Testis (tissue), 3 donors: ENCODE results near the gene SOX8. TPM values are rescaled to one million over a fixed set of nuclear protein-coding genes. Genes with fewer than 3 reads are reported as not detected.

ENCODE experiments used
- DNase-seq: peaks from one replicate; pipeline ENCODE4 v3.0.0-alpha.2; 2019
- H3K27ac ChIP-seq, 2 donors: fragments of 200-600 bp; sonication (generic); one replicate each; pipeline ENCODE4 v1.5.1; 2019
- H3K27me3 ChIP-seq: fragments of 200-600 bp; sonication (generic); one replicate; pipeline ENCODE4 v1.5.1; 2019
- H3K36me3 ChIP-seq: fragments of 200-600 bp; sonication (generic); one replicate; pipeline ENCODE4 v1.5.1; 2017; ENCODE audit warnings: low read depth; ENCODE audit errors: missing control alignments
- H3K4me1 ChIP-seq: fragments of 200-600 bp; sonication (generic); one replicate; pipeline ENCODE4 v1.5.1; 2019
- H3K4me3 ChIP-seq, 2 donors: fragments of 200-600 bp; sonication (generic); one replicate each; pipeline ENCODE4 v1.5.1; 2017 to 2019
- H3K9me3 ChIP-seq: fragments of 200-600 bp; sonication (generic); one replicate; pipeline ENCODE4 v1.5.1; 2017
- CTCF ChIP-seq, 3 experiments: fragments of 450-650 bp in 2 of 3; fragments of 200-600 bp in 1 of 3; sonication (generic) in 1 of 3; IDR thresholded peaks; one replicate each; pipeline ENCODE4 v1.5.1; 2016 to 2019; ENCODE audit warnings: antibody characterized with exemption in 3 of 3, mild to moderate bottlenecking in 2 of 3, moderate library complexity in 1 of 3
- POLR2A ChIP-seq: fragments of 450-650 bp; IDR thresholded peaks from one replicate; pipeline ENCODE4 v1.6.1; 2017; ENCODE audit warnings: antibody characterized with exemption, mild to moderate bottlenecking, moderate library complexity
- WGBS, 2 donors: methylation state at CpG; one replicate each; pipeline ENCODE4 v1.1.5; 2018; 5-methylcytosine and 5-hydroxymethylcytosine counted together
- intact Hi-C: fragments of 100-400 bp; cut with DNase I; formaldehyde crosslinking; loops from one replicate; pipeline ENCODE4 v1.15.1; 2023; ENCODE audit warnings: low total_unique reads
- polyA plus RNA-seq: library from polyadenylated mRNA; stranded (reverse); fragments of 350-450 nt; fragmentation: Illumina TruSeq; extraction: RNeasy Lipid Tissue Mini Kit (QIAGEN cat#74804); gene quantifications from one replicate; pipeline ENCODE4 v1.2.3, GENCODE V29; 2014; ENCODE audit warnings: low read depth, low replicate concordance; ENCODE audit not compliant: insufficient read depth
- total RNA-seq, 2 donors: library from RNA; depleted of rRNA; stranded (reverse); fragments of >200 nt; gene quantifications; one replicate each; pipeline ENCODE4 v1.2.3, GENCODE V29; 2016

SOX8 gene
- total and polyA plus RNA-seq, 3 donors from 2014 or later = 4.3 to 19.6 (median 11.2) TPM

- 63 to 67% methylated on average over 29 to 35 of the region's 35 CpGs for WGBS, 2 donors
- intact Hi-C loops = no loop called here
- H3K36me3 ChIP-seq = no peaks in the 10 kb centered on the region
- no peak overlapping the region for H3K27ac ChIP-seq
- no peak for TF ChIP-seq POLR2A
- no peaks in the 10 kb centered on the region for H3K27me3 ChIP-seq
- no peaks in the 10 kb centered on the region for H3K9me3 ChIP-seq
- no peak for DNase-seq
- H3K4me3 ChIP-seq = no peak overlapping the region
- peaks cover 4% of the 10 kb centered on the region for H3K4me1 ChIP-seq
Measured at GRCh38 chr16:1026057-1026783, 44.6 kb downstream of the SOX8 start.

DNA sequence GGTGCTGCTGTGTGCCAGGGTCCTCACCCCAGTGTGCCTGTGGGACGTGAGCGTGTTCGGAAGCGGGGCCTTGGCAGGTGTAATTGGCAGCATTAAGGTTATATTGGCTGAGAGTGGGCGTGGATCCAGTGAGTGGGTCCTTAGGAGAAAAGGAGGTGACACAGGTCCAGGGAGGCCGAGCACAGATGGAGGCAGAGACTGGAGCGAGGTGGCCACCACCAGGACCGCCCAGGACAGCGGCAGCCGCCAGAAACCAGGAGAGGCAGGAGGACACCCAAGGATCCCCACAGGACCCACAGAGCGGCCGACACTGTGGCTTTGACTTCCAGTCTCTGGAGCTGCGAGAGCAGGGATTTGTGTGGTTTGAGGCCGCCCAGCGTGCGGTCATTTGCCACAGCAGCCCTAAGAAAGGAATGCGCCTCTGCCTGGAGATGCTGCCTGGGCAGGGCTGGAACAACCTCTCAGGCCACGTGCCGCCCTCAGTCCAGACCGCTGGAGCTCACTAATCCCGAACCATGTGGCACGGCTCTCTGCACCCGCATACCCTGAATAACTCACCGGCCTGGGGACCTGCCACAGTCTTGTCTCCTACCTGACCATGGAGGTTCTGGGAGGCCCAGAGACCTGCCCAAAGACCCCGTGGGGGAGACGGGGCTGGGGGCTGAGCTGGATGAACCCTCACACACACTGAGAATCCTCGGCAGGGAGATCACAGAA lies 45.4 kb downstream of the SOX8 start:
- no peaks in the 10 kb centered on the region for H3K27me3 ChIP-seq
- no peaks in the 10 kb centered on the region for H3K36me3 ChIP-seq
- WGBS, 2 donors = 88 to 90% methylated on average over 15 to 27 of the region's 27 CpGs
- H3K9me3 ChIP-seq = no peaks in the 10 kb centered on the region
- DNase-seq = no peak
- TF ChIP-seq CTCF (IDR thresholded peaks at IDR 0.05) = no peak
- no peak for TF ChIP-seq POLR2A
- H3K4me1 ChIP-seq = peaks cover 4% of the 10 kb centered on the region
- H3K27ac ChIP-seq = no peak overlapping the region
- intact Hi-C loops = no loop called here
- no peak overlapping the region for H3K4me3 ChIP-seq

GRCh38 chr16:1027501-1027815 lies 45.9 kb downstream of the SOX8 start:
- Histone ChIP-seq H3K27ac (no peak overlapping the region), H3K27me3 (no peaks in the 10 kb centered on the region), H3K9me3 (no peaks in the 10 kb centered on the region), H3K4me1 (peaks cover 4% of the 10 kb centered on the region), H3K36me3 (no peaks in the 10 kb centered on the region), H3K4me3 (no peak overlapping the region)
- intact Hi-C loops = no loop called here
- 89 to 91% methylated on average over 22 of the region's 22 CpGs for WGBS, 2 donors
- DNase-seq = no peak
- TF ChIP-seq CTCF (IDR thresholded peaks at IDR 0.05) = no peak
- TF ChIP-seq POLR2A = no peak

DNA sequence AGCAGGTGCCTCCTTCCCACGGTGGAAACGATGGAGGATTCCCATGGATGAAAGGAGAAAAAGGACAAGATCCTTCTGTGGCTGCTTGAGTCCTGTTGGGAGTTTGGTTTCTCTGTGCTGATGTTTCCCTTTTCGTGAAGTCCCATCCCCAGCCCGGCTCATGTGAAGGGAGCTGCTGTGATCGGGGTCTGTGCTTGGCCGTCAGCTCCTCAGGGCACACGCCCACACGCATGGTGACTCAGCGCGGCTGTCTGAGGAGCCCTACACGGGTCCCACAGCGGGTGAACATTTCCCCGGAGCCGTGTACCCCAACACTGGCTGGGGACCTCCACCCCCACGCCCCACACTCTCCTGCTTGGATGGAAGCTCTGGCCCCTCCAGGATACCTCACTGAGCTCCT lies 46.5 kb downstream of the SOX8 start:
- TF ChIP-seq CTCF (IDR thresholded peaks at IDR 0.05) = no peak
- TF ChIP-seq POLR2A = no peak
- H3K27me3 ChIP-seq = no peaks in the 10 kb centered on the region
- H3K4me1 ChIP-seq = peaks cover 4% of the 10 kb centered on the region
- H3K36me3 ChIP-seq = no peaks in the 10 kb centered on the region
- intact Hi-C loops = no loop called here
- no peaks in the 10 kb centered on the region for H3K9me3 ChIP-seq
- no peak overlapping the region for H3K27ac ChIP-seq
- no peak overlapping the region for H3K4me3 ChIP-seq
- WGBS, 2 donors = 70 to 73% methylated on average over 14 to 15 of the region's 15 CpGs
- no peak for DNase-seq

- intact Hi-C loops = no loop called here
- H3K4me3 ChIP-seq = no peak overlapping the region
- no peaks in the 10 kb centered on the region for H3K36me3 ChIP-seq
- no peaks in the 10 kb centered on the region for H3K9me3 ChIP-seq
- no peaks in the 10 kb centered on the region for H3K27me3 ChIP-seq
- 47 to 58% methylated on average over 3 to 38 of the region's 39 CpGs for WGBS, 2 donors
- no peak for DNase-seq
- no peak overlapping the region for H3K27ac ChIP-seq
- H3K4me1 ChIP-seq = peaks cover 4% of the 10 kb centered on the region
- TF ChIP-seq POLR2A = no peak
- TF ChIP-seq CTCF (IDR thresholded peaks at IDR 0.05) = no peak
Measured at GRCh38 chr16:1028524-1029258, 47.1 kb downstream of the SOX8 start.
